HG02642 (cell line): ENCODE measurements around the gene GSTA1.
"Not testable (repeated sequence)": the region's sequence is repeated elsewhere in the genome, so short reads cannot be mapped to it uniquely, and the experiment has no call there.

Source experiments
- ATAC-seq: cut with Tn5 transposase; IDR thresholded peaks from one replicate; pipeline ENCODE4 v1.9.1; 2021; ENCODE audit warnings: mild to moderate bottlenecking; ENCODE audit not compliant: unreplicated experiment, poor library complexity

GSTA1 gene

DNA sequence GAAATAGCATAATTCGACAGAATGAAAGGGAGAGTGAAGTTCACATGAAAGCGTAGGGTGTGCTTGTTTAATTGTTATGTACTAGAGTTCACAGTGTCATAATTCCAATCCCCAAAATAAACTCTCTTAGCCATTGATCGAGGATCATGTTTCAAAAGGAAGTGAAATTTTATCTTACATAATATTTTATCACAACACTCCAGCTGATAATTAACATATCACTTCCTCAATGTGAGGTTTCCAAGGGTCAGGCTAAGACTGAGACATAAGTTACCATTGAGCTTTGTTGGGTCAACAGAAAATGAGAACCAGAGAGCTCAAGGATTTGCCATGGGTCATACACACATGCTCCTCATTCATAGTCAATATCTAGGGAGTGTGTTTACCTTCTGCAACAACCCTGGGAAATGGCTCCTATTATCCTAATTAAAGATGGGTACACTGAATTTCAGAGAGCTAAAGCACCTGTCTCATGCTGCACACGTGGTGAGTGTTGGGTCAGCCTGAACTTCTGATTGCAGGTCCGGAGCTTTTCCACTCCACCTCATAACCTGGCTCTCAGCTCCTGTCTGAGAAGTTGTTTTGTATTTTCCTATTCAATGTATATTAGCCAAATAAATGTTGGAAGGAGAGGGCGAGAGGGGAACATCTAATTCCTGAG, 43.4 kb downstream of the GSTA1 start:
- ATAC-seq = no peak

DNA sequence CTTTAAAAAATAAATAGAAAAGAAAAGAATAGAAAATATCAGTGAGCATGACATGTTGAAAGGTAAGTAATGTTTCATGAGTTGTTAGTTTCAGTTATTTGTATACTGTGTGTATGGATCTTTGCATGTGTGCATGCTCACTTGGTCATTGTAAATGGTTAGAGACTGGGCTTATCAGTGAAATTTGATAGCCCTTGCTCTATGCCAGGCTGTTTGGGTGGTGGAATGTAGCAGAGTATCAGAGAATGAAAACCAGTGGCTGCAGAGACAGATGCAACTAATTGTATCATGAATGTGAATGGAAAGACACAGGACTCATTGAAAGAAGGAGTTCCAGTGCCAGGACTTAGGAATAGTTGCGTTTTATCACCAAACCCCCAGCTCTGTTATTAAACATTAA, 44.5 kb downstream of the GSTA1 start:
- no peak for ATAC-seq

- ATAC-seq = not testable (repeated sequence)
Measured at GRCh38 chr6:52757651-52758338, 45.8 kb downstream of the GSTA1 start.

DNA sequence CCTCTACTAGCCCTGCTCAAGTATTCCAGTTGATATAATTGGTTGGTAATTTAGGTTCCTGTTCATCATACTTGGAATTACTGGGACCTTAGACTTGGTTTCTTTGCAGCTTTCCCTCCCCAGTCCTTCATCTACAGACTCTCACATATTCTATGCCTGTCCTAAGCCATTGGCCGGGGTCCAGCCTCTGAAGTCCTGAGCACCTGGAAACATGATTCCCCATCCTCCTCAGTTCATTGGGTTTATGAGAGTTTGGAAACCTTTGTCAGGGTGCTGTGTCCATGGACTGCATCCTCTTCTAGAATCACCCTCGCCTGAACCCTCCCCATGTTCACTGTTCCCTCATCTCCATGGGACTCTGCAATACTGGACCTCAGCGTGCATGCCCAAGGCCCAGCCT, 49.2 kb downstream of the GSTA1 start:
- no peak for ATAC-seq

- ATAC-seq = not testable (repeated sequence)
Measured at GRCh38 chr6:52753137-52753536, 50.5 kb downstream of the GSTA1 start.

- ATAC-seq = no peak
Measured at GRCh38 chr6:52752310-52752709, 51.3 kb downstream of the GSTA1 start.

DNA sequence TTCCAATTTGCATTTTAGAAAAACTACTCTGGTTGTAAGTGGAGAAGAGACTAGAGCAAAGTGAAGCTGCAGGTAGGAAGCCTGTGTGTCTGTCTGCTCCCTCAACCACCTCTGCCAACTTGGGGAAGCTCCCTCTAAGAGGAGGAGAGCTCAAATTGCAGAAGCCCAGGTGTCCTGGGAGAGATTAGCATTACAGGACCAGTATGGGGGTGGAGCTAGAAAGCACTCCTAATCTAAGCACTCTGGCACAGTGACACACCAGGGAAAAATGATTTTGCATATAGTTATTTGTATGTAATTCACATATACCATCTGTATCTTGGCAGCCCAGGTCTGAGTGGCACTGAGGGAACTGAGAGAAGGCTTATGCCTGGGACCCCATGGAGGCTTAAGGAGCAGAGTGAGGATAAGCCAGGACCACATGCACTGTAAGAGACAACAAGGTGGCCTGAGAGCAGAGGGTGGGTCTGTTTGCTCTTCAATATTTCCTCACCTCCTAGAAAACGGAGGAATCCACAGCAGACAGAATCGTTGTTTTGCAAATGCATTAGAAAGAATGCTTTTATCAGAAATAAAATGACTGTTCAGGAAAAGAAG, 54.0 kb downstream of the GSTA1 start:
- ATAC-seq = no peak

DNA sequence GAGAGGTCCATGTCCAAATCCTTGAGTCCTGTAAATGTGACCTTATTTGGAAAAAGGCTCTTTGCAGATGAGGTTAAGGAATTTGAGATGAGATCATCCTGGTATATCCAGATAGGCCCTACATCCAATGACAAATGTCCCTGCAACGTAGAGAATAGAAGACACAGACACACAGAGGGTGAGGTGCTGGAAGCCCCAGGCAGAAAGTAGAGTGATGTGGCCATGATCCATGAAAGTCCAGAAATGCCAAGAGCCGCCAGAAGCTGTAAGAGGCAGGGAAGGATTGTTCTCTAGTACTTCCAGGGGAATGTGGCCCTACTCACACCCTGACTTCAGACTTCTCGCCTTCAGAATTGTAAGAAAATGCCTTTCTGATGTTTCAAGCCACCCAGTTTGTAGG, 56.3 kb downstream of the GSTA1 start:
- ATAC-seq = not testable (repeated sequence)

- no peak for ATAC-seq
Measured at GRCh38 chr6:52746213-52746612, 57.4 kb downstream of the GSTA1 start.

DNA sequence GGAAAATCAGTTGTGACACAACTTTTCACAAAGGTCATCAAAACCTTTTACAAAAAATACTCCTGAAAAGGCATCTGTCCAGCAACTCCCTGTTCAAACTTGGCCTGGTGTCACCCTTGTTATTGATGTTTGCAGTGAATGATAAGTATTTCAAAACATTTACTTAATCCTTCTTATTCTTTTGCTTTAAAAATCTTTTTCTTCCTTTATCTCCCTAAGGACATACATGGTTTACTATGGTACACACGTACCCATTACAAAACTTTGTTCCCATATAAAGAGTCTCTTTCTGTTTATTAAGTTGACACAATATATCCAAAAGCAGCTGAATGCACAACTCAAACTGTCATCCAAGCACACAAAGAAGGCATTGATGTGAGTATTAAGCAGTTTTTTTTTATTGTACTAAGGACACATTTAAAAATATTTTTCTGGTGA, 57.8 kb downstream of the GSTA1 start:
- no peak for ATAC-seq

- ATAC-seq = no peak
Measured at GRCh38 chr6:52741872-52742271, 61.7 kb downstream of the GSTA1 start.
